Stomach (tissue), 9 donors: Measurements from ENCODE around the gene KATNB1. TPM values are rescaled to one million over a fixed set of nuclear protein-coding genes. Genes with fewer than 3 reads are reported as not detected.

Source experiments
- DNase-seq, 2 donors: peaks; one replicate each; pipeline versions ENCODE4 v3.0.0 to v3.0.0-alpha.2; 2013 to 2019
- H3K27ac ChIP-seq, 5 donors: fragments of 200-600 bp in 4 of 5; sonication (generic) in 4 of 5; one replicate each; pipeline ENCODE4 v1.5.1; 2013 to 2019; ENCODE audit warnings: mild to moderate bottlenecking in 1 of 5, moderate library complexity in 1 of 5
- H3K27me3 ChIP-seq, 3 donors: fragments of 200-600 bp; sonication (generic); one replicate each; pipeline ENCODE4 v1.5.1; 2017 to 2019; ENCODE audit warnings: mixed run types in 1 of 3
- H3K36me3 ChIP-seq, 4 donors: fragments of 200-600 bp; sonication (generic); 1 replicate in 3 of 4; 2 replicates in 1 of 4; pipeline ENCODE4 v1.5.1; 2016 to 2019
- H3K4me1 ChIP-seq, 4 donors: fragments of 200-600 bp; sonication (generic); one replicate each; pipeline ENCODE4 v1.5.1; 2016 to 2019
- H3K4me3 ChIP-seq, 4 donors: fragments of 200-600 bp; sonication (generic) in 3 of 4; one replicate each; pipeline ENCODE4 v1.5.1; 2016 to 2019; ENCODE audit warnings: mild to moderate bottlenecking in 1 of 4
- H3K9me3 ChIP-seq, 4 donors: fragments of 200-600 bp; sonication (generic); one replicate each; pipeline ENCODE4 v1.5.1; 2016 to 2019
- CTCF ChIP-seq, 7 experiments: fragments of 450-650 bp in 4 of 7; fragments of 200-600 bp in 3 of 7; sonication (generic) in 3 of 7; IDR thresholded peaks; one replicate each; pipeline ENCODE4 v1.5.1; 2016 to 2019; ENCODE audit warnings: antibody characterized with exemption in 7 of 7, control low read depth in 2 of 7, mild to moderate bottlenecking in 1 of 7
- EP300 ChIP-seq: sonication (generic); formaldehyde crosslinking; IDR thresholded peaks from one replicate; pipeline ENCODE4 v1.6.1; 2017; ENCODE audit warnings: antibody characterized with exemption
- POLR2A ChIP-seq, 4 donors: fragments of 450-650 bp; IDR thresholded peaks; one replicate each; pipeline ENCODE4 v1.6.1; 2016; ENCODE audit warnings: antibody characterized with exemption in 4 of 4, control low read depth in 2 of 4, mild to moderate bottlenecking in 1 of 4, moderate library complexity in 1 of 4
- POLR2AphosphoS5 ChIP-seq, 3 donors: sonication (generic); formaldehyde crosslinking; IDR thresholded peaks; one replicate each; pipeline ENCODE4 v1.6.1; 2016; ENCODE audit warnings: antibody characterized with exemption in 3 of 3
- WGBS, 5 donors: extraction: QIAGEN DNeasy Blood & Tissue Kit in 3 of 5; methylation state at CpG; one replicate each; pipeline versions ENCODE4 v1.1.5 to v1.1.7; 2013 to 2018; 5-methylcytosine and 5-hydroxymethylcytosine counted together
- intact Hi-C: fragments of 100-400 bp; cut with DNase I; formaldehyde crosslinking; loops from one replicate; pipeline ENCODE4 v1.15.1; 2023; ENCODE audit warnings: low total_unique reads
- polyA plus RNA-seq, 3 donors: library from polyadenylated mRNA; stranded (reverse); fragments of 200-250 nt; gene quantifications; one replicate each; pipeline ENCODE4 v1.2.3, GENCODE V29; 2013
- total RNA-seq, 5 donors: library from RNA; depleted of rRNA; stranded (reverse); fragments of >200 nt; gene quantifications; one replicate each; pipeline versions ENCODE4 v1.1.0 to v1.2.3, GENCODE V29; 2014 to 2016
- donor health status: healthy with polysubstance abuse.
- donor health status: Bipolar disorder and iron deficiency.
- donor health status: healthy.

The KATNB1 gene
- total and polyA plus RNA-seq, 8 donors, result 6.7 to 58.5 (median 13.4) TPM

DNA sequence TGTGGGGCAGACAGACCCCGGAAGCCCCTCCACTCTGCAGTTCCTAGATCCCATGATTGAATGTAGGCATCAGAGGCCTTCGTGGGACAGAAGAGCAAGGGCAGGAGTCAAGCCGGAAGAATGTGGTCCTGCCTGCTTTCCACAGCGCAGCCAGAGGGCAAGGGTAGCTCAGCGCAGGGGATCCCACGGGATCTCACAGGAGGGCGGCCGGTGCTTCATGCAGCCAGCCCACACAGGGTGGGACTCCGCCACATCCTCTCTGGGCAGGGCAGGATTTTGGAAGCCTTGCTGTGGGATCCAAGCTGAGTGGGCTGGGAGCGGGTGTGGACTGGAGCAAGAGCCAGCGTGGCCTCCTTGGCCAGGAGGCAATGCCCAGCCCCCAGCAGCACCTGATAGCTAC, 13.0 kb downstream of the KATNB1 start:
- intact Hi-C loops, result no loop called here
- TF ChIP-seq POLR2A (IDR thresholded peaks at IDR 0.05) (no peak), POLR2AphosphoS5 (IDR thresholded peaks at IDR 0.05) (no peak), CTCF (IDR thresholded peaks at IDR 0.05) (no peak), EP300 (no peak)
- Histone ChIP-seq H3K9me3 (no peaks in the 10 kb centered on the region), H3K4me3 (no peak overlapping the region), H3K36me3 (peaks cover 0 to 85% (median 58%) of the 10 kb centered on the region in 4 donors), H3K27me3 (no peaks in the 10 kb centered on the region), H3K4me1 (no peaks in the 10 kb centered on the region), H3K27ac (no peak overlapping the region)
- DNase-seq, result no peak
- WGBS, 5 donors, result 82 to 89% (median 87%) methylated on average over 10 to 11 of the region's 11 CpGs

DNA sequence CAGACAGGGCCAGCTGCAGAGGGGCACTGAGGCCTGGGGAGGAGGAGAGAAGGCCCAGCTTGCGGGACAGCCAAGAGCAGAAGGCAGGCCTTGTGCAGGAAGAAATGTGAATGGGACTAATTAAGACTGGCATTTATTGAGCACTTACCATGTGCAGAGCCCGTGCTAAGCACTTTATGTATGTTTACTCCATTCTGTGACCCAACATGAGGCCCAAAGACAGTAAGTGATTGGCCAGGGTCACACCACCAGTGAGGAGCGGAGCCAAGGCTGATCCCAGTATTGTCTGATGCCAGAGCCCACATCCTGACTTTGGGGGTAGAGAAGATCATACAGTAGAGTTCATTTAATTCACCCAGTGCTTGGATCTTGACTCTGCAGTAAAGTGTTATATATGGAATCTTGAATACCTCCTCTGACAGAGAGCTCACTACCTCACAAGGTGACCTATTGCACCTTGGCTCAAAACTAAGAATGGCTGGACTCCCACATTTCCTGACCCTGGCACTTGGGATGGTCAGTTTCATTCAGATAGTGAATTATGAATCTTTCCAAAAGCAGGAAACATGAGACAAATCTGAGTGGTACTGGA, 13.6 kb downstream of the KATNB1 start:
- TF ChIP-seq POLR2A (IDR thresholded peaks at IDR 0.05) (no peak), EP300 (no peak), POLR2AphosphoS5 (IDR thresholded peaks at IDR 0.05) (no peak), CTCF (IDR thresholded peaks at IDR 0.05) (no peak)
- no peak for DNase-seq
- WGBS, 5 donors, result 89 to 95% (median 93%) methylated on average over 3 of the region's 3 CpGs

GRCh38 chr16:57749856-57750452, 14.4 kb downstream of the KATNB1 start:
- TF ChIP-seq POLR2A (IDR thresholded peaks at IDR 0.05), result no peak
- TF ChIP-seq EP300, result no peak
- no peak for TF ChIP-seq POLR2AphosphoS5 (IDR thresholded peaks at IDR 0.05)
- TF ChIP-seq CTCF (IDR thresholded peaks at IDR 0.05), result no peak
- WGBS, 5 donors, result 75 to 88% (median 79%) methylated on average over 5 of the region's 5 CpGs
- H3K9me3 ChIP-seq, result no peaks in the 10 kb centered on the region
- H3K4me1 ChIP-seq, result no peaks in the 10 kb centered on the region
- H3K27ac ChIP-seq, result no peak overlapping the region
- DNase-seq, result no peak
- H3K27me3 ChIP-seq, result no peaks in the 10 kb centered on the region
- intact Hi-C loops, result loop anchor here (10.0 kb wide), 1 partner anchor 255 kb away; the partner anchor contains the start of genes USB1 and ZNF319
- H3K4me3 ChIP-seq, result no peak overlapping the region
- peaks cover 0 to 85% (median 60%) of the 10 kb centered on the region in 4 donors for H3K36me3 ChIP-seq

More for the DNA sequence above, 13.6 kb downstream of the KATNB1 start:
- Histone ChIP-seq H3K4me1 (no peaks in the 10 kb centered on the region), H3K9me3 (no peaks in the 10 kb centered on the region), H3K36me3 (peaks cover 0 to 85% (median 60%) of the 10 kb centered on the region in 4 donors), H3K4me3 (no peak overlapping the region), H3K27ac (no peak overlapping the region), H3K27me3 (no peaks in the 10 kb centered on the region)
- intact Hi-C loops, result no loop called here

- DNase-seq, result no peak
- no peaks in the 10 kb centered on the region for H3K4me1 ChIP-seq
- intact Hi-C loops, result loop anchor here (10.0 kb wide), 1 partner anchor 254 kb away; the partner anchor contains the start of genes USB1 and ZNF319
- H3K27ac ChIP-seq, result no peak overlapping the region
- no peaks in the 10 kb centered on the region for H3K27me3 ChIP-seq
- H3K36me3 ChIP-seq, result peaks cover 0 to 92% (median 68%) of the 10 kb centered on the region in 4 donors
- H3K9me3 ChIP-seq, result no peaks in the 10 kb centered on the region
- 90 to 92% (median 92%) methylated on average over 20 to 24 of the region's 24 CpGs for WGBS, 5 donors
- H3K4me3 ChIP-seq, result no peak overlapping the region
- no peak for TF ChIP-seq EP300
- TF ChIP-seq CTCF (IDR thresholded peaks at IDR 0.05), result no peak
- no peak for TF ChIP-seq POLR2A (IDR thresholded peaks at IDR 0.05)
- TF ChIP-seq POLR2AphosphoS5 (IDR thresholded peaks at IDR 0.05), result no peak
These were observed 15.4 kb downstream of the KATNB1 start for GRCh38 chr16:57750796-57751538.
